ENCODE data around the gene CFAP119.
A peak's percentile ranks its signal among the peaks of the same experiment; 100 is the strongest.

Gene CFAP119

GRCh38 chr16:30764816-30765465 is 3.1 kb upstream of the CFAP119 start:
- H3K36me3 ChIP-seq (ENCODE audit: control insufficient read depth, insufficient read depth, low read length), result peaks cover 40% of the 10 kb centered on the region
- no peaks in the 10 kb centered on the region for H3K9me3 ChIP-seq (ENCODE audit: control insufficient read depth, low read length)
- H3K9ac ChIP-seq (ENCODE audit: low read length), result no peak overlapping the region
- no peak overlapping the region for H3K4me3 ChIP-seq (ENCODE audit: low read length)
- peaks cover 19% of the 10 kb centered on the region for H3K4me1 ChIP-seq (ENCODE audit: control insufficient read depth, insufficient read depth, low read length)
- H3K27me3 ChIP-seq (ENCODE audit: control insufficient read depth, insufficient read depth, low read length), result no peaks in the 10 kb centered on the region

- Histone ChIP-seq H3K36me3 (ENCODE audit: control insufficient read depth, insufficient read depth, low read length) (peaks cover 34% of the 10 kb centered on the region), H3K9ac (ENCODE audit: low read length) (no peak overlapping the region), H3K27me3 (ENCODE audit: control insufficient read depth, insufficient read depth, low read length) (no peaks in the 10 kb centered on the region), H3K4me3 (ENCODE audit: low read length) (no peak overlapping the region), H3K9me3 (ENCODE audit: control insufficient read depth, low read length) (no peaks in the 10 kb centered on the region), H3K4me1 (ENCODE audit: control insufficient read depth, insufficient read depth, low read length) (peaks cover 19% of the 10 kb centered on the region)
Measured at GRCh38 chr16:30764086-30764485, 2.2 kb upstream of the CFAP119 start.

GRCh38 chr16:30762991-30763725 is 1.3 kb upstream of the CFAP119 start:
- Histone ChIP-seq H3K9me3 (ENCODE audit: control insufficient read depth, low read length) (no peaks in the 10 kb centered on the region), H3K36me3 (ENCODE audit: control insufficient read depth, insufficient read depth, low read length) (peaks cover 25% of the 10 kb centered on the region), H3K9ac (ENCODE audit: low read length) (peak overlapping the region; percentile 96), H3K4me3 (ENCODE audit: low read length) (peak overlapping the region; percentile 83), H3K4me1 (ENCODE audit: control insufficient read depth, insufficient read depth, low read length) (peaks cover 19% of the 10 kb centered on the region), H3K27me3 (ENCODE audit: control insufficient read depth, insufficient read depth, low read length) (no peaks in the 10 kb centered on the region)

- Histone ChIP-seq H3K36me3 (ENCODE audit: control insufficient read depth, insufficient read depth, low read length) (peaks cover 13% of the 10 kb centered on the region), H3K9me3 (ENCODE audit: control insufficient read depth, low read length) (no peaks in the 10 kb centered on the region), H3K9ac (ENCODE audit: low read length) (peak overlapping the region; percentile 96), H3K27me3 (ENCODE audit: control insufficient read depth, insufficient read depth, low read length) (no peaks in the 10 kb centered on the region), H3K4me3 (ENCODE audit: low read length) (peak overlapping the region; percentile 83), H3K4me1 (ENCODE audit: control insufficient read depth, insufficient read depth, low read length) (peaks cover 19% of the 10 kb centered on the region)
Measured at GRCh38 chr16:30761427-30761927, 385 bp downstream of the CFAP119 start.

GRCh38 chr16:30760577-30761426 is 1.1 kb downstream of the CFAP119 start:
- Histone ChIP-seq H3K4me3 (ENCODE audit: low read length) (no peak overlapping the region), H3K4me1 (ENCODE audit: control insufficient read depth, insufficient read depth, low read length) (peaks cover 19% of the 10 kb centered on the region), H3K9ac (ENCODE audit: low read length) (peak overlapping the region; percentile 96), H3K27me3 (ENCODE audit: control insufficient read depth, insufficient read depth, low read length) (no peaks in the 10 kb centered on the region), H3K36me3 (ENCODE audit: control insufficient read depth, insufficient read depth, low read length) (peaks cover 9% of the 10 kb centered on the region), H3K9me3 (ENCODE audit: control insufficient read depth, low read length) (no peaks in the 10 kb centered on the region)

GRCh38 chr16:30760001-30760559 is 1.8 kb downstream of the CFAP119 start:
- peaks cover 7% of the 10 kb centered on the region for H3K36me3 ChIP-seq (ENCODE audit: control insufficient read depth, insufficient read depth, low read length)
- no peaks in the 10 kb centered on the region for H3K27me3 ChIP-seq (ENCODE audit: control insufficient read depth, insufficient read depth, low read length)
- H3K4me1 ChIP-seq (ENCODE audit: control insufficient read depth, insufficient read depth, low read length), result peaks cover 19% of the 10 kb centered on the region
- no peaks in the 10 kb centered on the region for H3K9me3 ChIP-seq (ENCODE audit: control insufficient read depth, low read length)
- no peak overlapping the region for H3K9ac ChIP-seq (ENCODE audit: low read length)
- H3K4me3 ChIP-seq (ENCODE audit: low read length), result no peak overlapping the region

GRCh38 chr16:30758988-30759491 is 2.8 kb downstream of the CFAP119 start:
- no peaks in the 10 kb centered on the region for H3K9me3 ChIP-seq (ENCODE audit: control insufficient read depth, low read length)
- no peaks in the 10 kb centered on the region for H3K36me3 ChIP-seq (ENCODE audit: control insufficient read depth, insufficient read depth, low read length)
- no peak overlapping the region for H3K4me3 ChIP-seq (ENCODE audit: low read length)
- no peaks in the 10 kb centered on the region for H3K27me3 ChIP-seq (ENCODE audit: control insufficient read depth, insufficient read depth, low read length)
- no peak overlapping the region for H3K9ac ChIP-seq (ENCODE audit: low read length)
- peaks cover 19% of the 10 kb centered on the region for H3K4me1 ChIP-seq (ENCODE audit: control insufficient read depth, insufficient read depth, low read length)

GRCh38 chr16:30757316-30757715 is 4.5 kb downstream of the CFAP119 start:
- H3K9me3 ChIP-seq (ENCODE audit: control insufficient read depth, low read length), result no peaks in the 10 kb centered on the region
- H3K4me3 ChIP-seq (ENCODE audit: low read length), result no peak overlapping the region
- no peaks in the 10 kb centered on the region for H3K27me3 ChIP-seq (ENCODE audit: control insufficient read depth, insufficient read depth, low read length)
- H3K36me3 ChIP-seq (ENCODE audit: control insufficient read depth, insufficient read depth, low read length), result no peaks in the 10 kb centered on the region
- H3K4me1 ChIP-seq (ENCODE audit: control insufficient read depth, insufficient read depth, low read length), result peaks cover 7% of the 10 kb centered on the region
- no peak overlapping the region for H3K9ac ChIP-seq (ENCODE audit: low read length)

- Histone ChIP-seq H3K9me3 (ENCODE audit: control insufficient read depth, low read length) (no peaks in the 10 kb centered on the region), H3K27me3 (ENCODE audit: control insufficient read depth, insufficient read depth, low read length) (no peaks in the 10 kb centered on the region), H3K36me3 (ENCODE audit: control insufficient read depth, insufficient read depth, low read length) (no peaks in the 10 kb centered on the region), H3K4me3 (ENCODE audit: low read length) (no peak overlapping the region), H3K4me1 (ENCODE audit: control insufficient read depth, insufficient read depth, low read length) (peaks cover 7% of the 10 kb centered on the region), H3K9ac (ENCODE audit: low read length) (no peak overlapping the region)
Measured at GRCh38 chr16:30756781-30757100, 5.1 kb downstream of the CFAP119 start.

GRCh38 chr16:30755955-30756780 is 5.7 kb downstream of the CFAP119 start:
- Histone ChIP-seq H3K4me3 (ENCODE audit: low read length) (no peak overlapping the region), H3K27me3 (ENCODE audit: control insufficient read depth, insufficient read depth, low read length) (no peaks in the 10 kb centered on the region), H3K36me3 (ENCODE audit: control insufficient read depth, insufficient read depth, low read length) (no peaks in the 10 kb centered on the region), H3K9me3 (ENCODE audit: control insufficient read depth, low read length) (no peaks in the 10 kb centered on the region), H3K9ac (ENCODE audit: low read length) (no peak overlapping the region), H3K4me1 (ENCODE audit: control insufficient read depth, insufficient read depth, low read length) (peaks cover 7% of the 10 kb centered on the region)

GRCh38 chr16:30753596-30753995 is 8.3 kb downstream of the CFAP119 start:
- Histone ChIP-seq H3K4me1 (ENCODE audit: control insufficient read depth, insufficient read depth, low read length) (no peaks in the 10 kb centered on the region), H3K9ac (ENCODE audit: low read length) (no peak overlapping the region), H3K36me3 (ENCODE audit: control insufficient read depth, insufficient read depth, low read length) (no peaks in the 10 kb centered on the region), H3K4me3 (ENCODE audit: low read length) (no peak overlapping the region), H3K27me3 (ENCODE audit: control insufficient read depth, insufficient read depth, low read length) (no peaks in the 10 kb centered on the region), H3K9me3 (ENCODE audit: control insufficient read depth, low read length) (no peaks in the 10 kb centered on the region)
